ENCODE results near the gene PCNA.

GRCh38 chr20:5065166-5065878 is 54.4 kb downstream of the PCNA start:
- TF ChIP-seq CTCF (IDR thresholded peaks at IDR 0.05) (no peak), ZFX (IDR thresholded peaks at IDR 0.05; ENCODE audit: borderline replicate concordance) (no peak)

Measured in 22Rv1 (cell line).